Amygdala (tissue), 56 donors: ENCODE results near the gene AIP.

Experiments
- DNase-seq, 56 donors: peaks; one replicate each; lab custom pipeline; 2025; lab: John Stamatoyannopoulos, UW

Gene AIP

DNA sequence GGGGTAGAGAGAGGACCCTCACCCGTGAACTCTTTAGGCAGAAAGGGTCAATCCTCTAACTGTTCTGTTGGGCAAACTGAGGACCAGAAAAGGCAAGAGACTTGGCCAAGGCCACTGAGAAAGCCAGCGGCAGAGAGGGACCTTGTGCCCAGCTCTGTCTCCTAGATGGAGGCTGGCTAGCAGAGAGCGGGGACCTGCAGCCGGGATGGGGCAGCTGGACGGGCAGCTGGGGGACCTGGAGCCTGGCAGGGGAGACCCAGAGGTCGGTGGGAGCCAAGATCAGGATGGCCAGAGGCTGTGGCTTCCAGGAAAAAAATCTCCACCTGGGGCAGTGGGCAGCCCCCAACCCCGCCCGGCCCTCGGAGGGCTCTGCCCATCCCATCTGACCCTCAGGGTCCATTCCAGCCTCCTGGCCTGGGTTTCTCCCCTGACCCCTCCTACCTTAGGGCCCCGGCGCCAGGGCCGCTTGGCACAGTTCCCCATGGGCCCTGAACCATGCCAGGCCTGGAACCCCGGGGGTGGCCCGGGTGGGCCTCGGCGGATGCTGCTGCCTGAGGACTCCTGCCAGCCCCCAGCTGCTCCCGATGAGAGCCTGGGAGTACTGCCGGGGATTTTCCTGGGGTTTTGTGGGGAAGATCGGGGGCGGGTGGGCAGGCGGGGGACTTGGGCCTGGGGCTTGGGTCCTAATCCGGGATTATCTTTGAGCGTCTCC lies 40.2 kb downstream of the AIP start, which contains the start of gene CABP2:
TSS of gene CABP2 (minus strand) at position 603 of the 712 bp plus-strand sequence. CDS start at position 483, 120 bp downstream.
- DNase-seq: no peak

DNA sequence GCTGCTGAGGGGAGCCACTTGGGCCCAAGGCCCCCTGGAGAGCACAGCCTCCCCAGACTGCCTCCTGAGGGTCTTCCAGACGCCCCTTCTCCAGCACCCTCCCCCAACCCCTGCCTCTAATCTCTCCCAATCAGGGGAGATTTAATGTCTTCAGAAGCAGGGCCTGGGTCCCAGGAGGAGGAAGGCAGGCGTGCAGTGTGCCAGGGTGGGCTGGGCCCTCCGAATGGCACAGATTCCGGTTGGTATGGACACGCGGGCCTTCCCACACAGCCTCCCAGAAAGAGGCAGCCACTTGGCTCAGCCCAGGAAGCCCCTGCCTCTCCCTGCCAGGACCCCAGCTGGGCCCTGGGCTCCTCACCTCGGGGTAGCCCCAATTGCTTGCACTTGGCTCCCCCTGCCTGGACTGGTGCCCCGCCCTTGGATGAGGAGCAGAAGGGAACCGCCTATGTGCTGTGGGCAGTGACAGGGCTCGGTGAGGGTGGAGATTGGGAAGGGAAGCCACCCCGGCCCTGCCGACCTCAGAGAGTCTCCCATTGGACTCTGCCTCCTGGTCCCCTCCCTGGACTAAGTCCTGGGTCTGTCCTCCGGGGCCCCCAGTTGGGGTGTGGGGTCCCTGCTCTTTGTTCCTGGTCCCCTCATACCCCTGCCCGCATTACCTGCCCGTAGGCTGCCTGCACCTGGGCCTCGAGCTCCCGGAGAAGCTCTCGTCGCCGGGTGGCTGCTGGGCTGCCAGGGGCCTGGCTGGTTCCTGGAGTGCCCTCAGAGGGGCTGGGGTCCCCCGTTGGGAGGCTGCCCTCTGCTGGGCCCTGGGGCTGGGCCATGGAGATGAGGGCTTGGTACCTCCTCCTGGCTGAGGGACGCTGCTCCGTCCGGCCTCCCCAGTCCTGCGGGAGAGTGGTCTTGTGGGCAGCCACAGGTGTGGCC lies 41.0 kb downstream of the AIP start:
- DNase-seq: no peak

DNA sequence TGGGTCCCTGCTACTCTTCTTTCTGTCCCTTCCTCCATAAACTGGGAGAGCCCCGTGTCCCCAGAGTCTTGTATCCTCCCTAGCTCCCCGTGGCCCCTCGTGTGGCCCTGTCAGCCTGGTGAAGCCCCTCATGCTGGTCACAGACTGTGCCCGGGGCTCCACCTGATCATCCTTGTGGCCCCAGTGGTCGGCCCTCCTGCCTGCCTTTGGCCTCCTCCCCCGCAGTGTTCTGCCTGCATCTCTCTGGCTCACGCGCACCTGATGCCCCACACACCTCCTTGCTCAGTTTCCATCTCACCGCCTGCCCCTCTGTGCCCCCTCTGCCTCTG lies 41.6 kb downstream of the AIP start:
- no peak for DNase-seq

- DNase-seq: no peak
Measured at GRCh38 chr11:67525275-67525976, 42.6 kb downstream of the AIP start.

- no peak for DNase-seq
Measured at GRCh38 chr11:67528376-67528775, 45.5 kb downstream of the AIP start.

DNA sequence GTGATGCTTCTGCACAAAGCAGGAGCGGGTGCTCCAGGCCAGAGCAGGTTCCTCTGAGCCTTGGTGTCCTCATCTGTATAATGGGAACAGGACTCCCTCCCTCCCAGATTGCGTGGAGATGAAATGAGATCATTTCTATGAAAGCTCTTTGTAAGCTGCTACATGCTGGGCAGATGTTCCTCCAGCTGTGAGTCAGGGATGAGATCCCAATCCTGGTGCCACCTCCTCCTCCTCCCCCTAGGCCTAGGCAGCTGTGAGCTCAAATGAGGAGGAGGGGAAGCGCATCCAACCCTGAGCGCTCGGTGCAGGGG lies 47.4 kb downstream of the AIP start:
- no peak for DNase-seq

DNA sequence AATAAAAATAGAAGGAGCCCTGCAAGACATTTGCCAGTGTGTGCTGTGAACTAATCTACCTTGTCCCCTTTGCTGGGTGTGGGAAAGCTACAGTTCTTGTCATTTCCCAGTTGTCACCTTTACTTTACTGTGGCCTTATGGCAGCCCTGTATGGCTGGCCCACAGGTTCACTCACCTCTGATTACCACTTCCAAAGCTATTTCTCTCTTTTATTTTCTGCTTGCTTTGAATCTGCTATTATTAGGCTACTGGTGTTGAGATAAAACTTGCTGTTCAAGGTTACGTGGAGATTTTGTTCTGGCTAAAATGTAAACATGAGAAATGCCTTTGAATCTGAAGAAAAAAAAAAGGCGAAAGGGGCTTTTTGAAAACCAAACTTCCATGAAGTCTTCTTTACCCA lies 50.1 kb downstream of the AIP start:
- no peak for DNase-seq

DNA sequence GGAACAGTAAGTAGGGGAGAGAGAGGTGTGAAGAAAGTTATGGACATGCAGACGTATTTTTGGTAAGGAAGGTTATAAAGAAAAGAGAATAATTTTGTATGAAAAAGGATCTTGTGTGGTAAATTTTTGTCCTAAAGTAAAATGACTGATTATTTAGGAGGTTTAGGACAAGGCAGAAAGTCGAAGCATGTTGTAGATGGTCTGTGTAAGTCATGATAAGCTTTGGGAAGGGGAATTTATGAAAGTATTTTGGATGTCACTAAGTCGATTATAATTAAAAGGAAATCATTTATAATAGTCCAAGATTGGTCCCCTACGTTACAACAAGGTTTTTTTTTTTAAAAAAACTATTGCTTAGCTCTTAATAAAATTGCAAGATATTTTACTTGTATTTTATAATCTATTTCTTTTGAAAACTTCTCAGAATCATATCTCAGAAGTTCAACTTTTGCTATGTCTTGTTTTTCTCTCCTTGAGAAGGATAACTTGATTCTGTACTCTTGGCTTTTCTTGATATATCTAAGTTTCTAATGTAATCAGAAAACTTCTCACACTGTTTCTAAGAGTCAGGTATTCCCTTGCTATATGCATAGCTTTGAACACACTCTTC lies 51.3 kb downstream of the AIP start:
- no peak for DNase-seq

GRCh38 chr11:67535561-67535960 lies 52.7 kb downstream of the AIP start:
- no peak for DNase-seq

DNA sequence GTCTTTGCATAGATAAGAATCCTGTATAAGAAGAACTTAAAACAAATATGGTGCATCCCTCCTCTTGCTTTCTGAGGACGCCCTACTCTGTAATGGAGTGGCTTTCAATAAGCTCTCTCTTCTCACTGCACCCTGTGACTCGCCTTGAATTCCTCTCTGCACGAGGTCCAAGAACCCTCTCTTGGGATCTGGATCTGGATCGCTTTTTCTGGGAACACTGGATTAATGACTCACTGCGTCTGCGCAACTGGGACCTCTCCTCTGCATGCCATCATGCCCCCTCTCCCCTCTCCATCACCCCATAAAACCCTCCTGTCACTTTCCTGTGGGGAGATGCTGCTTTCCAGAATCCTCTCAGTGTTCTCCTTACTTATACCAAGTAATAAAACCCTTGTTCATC lies 55.5 kb downstream of the AIP start:
- no peak for DNase-seq

GRCh38 chr11:67538823-67539505 lies 56.1 kb downstream of the AIP start:
- DNase-seq: no peak

DNA sequence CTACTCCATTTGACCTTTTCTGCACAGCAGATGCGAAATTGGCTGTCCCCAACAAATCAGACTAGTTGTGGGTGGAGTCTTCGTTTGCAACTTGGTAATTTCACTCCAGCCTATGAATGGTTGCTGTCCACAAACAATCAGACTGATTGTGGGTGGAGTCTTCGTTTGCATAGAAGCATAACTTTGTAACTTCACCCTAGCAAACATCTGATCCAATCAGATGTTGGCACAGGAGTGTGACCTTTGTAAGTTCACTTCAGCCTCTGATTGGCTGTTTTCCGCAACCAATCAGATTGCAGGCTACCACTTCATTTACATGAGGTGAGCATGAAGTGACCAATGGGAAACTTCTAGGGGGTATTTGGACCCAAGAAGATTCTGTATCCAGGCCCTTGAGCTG lies 56.7 kb downstream of the AIP start:
- DNase-seq: no peak
